HepG2 (cell line): ENCODE results near the gene SLC2A10.

Source experiments
- ATF1 ChIP-seq: IDR thresholded peaks from 2 replicates; pipeline ENCODE4 v1.6.1; 2016; ENCODE audit warnings: mild to moderate bottlenecking, control low read depth
- E2F1 ChIP-seq: sonication (generic); formaldehyde crosslinking; IDR thresholded peaks from 2 replicates; pipeline ENCODE4 v1.5.0; 2020; ENCODE audit warnings: missing genetic modification reagents
- THRA ChIP-seq: sonication (generic); formaldehyde crosslinking; IDR thresholded peaks from 2 replicates; pipeline ENCODE4 v1.4.0; 2020; ENCODE audit warnings: missing genetic modification reagents, borderline replicate concordance

GRCh38 chr20:46701556-46701955 is 7.9 kb upstream of the SLC2A10 start:
- TF ChIP-seq E2F1 (CRISPR knock-in tag) (no peak), ATF1 (CRISPR knock-in tag) (no peak), THRA (no peak)
